SK-N-SH (cell line): ENCODE measurements around the gene NDUFS2. TPM values are rescaled to one million over a fixed set of nuclear protein-coding genes. Genes with fewer than 3 reads are reported as not detected.

Source experiments
- CTCF ChIA-PET: fragments of 300-600, 350-600 bp; formaldehyde crosslinking; extraction: SDS; loops from one replicate; lab custom pipeline; 2021; lab: Yijun Ruan, JAX
- POLR2A ChIA-PET: fragments of 350-600 bp; sonication (Branson Sonifier 250); formaldehyde crosslinking; extraction: SDS; loops from one replicate; lab custom pipeline; 2020; ENCODE audit warnings: antibody characterized with exemption, inconsistent platforms; lab: Yijun Ruan, JAX
- DNase-seq: peaks from one replicate; pipeline ENCODE4 v3.0.0; 2012
- H2AFZ ChIP-seq: fragments of 200-600 bp; sonication (generic); 2 replicates; pipeline ENCODE4 v1.8.1; 2016; ENCODE audit warnings: antibody characterized with exemption, mild to moderate bottlenecking, low read depth
- H3F3A ChIP-seq: fragments of 200-600 bp; sonication (generic); replicated peaks from 2 replicates; pipeline ENCODE3; 2016; ENCODE audit warnings: antibody characterized with exemption, mild to moderate bottlenecking; ENCODE audit not compliant: insufficient read depth
- H3K27ac ChIP-seq, 2 experiments: fragments of 200-500 bp in 1 of 2; fragments of 200-600 bp in 1 of 2; sonication (Bioruptor generic) in 1 of 2; sonication (generic), shearing (Covaris generic) in 1 of 2; 2 replicates each; pipeline versions ENCODE4 v1.5.1 to v1.6.1; 2014 to 2016; ENCODE audit warnings: low read depth in 2 of 2, inconsistent platforms in 1 of 2, low read length in 1 of 2, mild to moderate bottlenecking in 1 of 2, mixed read lengths in 1 of 2
- H3K27me3 ChIP-seq: fragments of 200-600 bp; sonication (generic), shearing (Covaris generic); 2 replicates; pipeline ENCODE4 v1.6.1; 2016; ENCODE audit warnings: mixed run types; ENCODE audit not compliant: insufficient read depth
- H3K36me3 ChIP-seq, 2 experiments: fragments of 200-500 bp in 1 of 2; fragments of 200-600 bp in 1 of 2; sonication (Bioruptor generic) in 1 of 2; sonication (generic) in 1 of 2; replicated peaks in 1 of 2; 2 replicates each; pipeline versions ENCODE3 to v1.5.1; 2014 to 2016; ENCODE audit warnings: low read length in 1 of 2, mild to moderate bottlenecking in 1 of 2; ENCODE audit not compliant: insufficient read depth in 2 of 2, control insufficient read depth in 1 of 2
- H3K4me1 ChIP-seq, 2 experiments: fragments of 200-500 bp in 1 of 2; fragments of 200-600 bp in 1 of 2; sonication (Bioruptor generic) in 1 of 2; sonication (generic), shearing (Covaris generic) in 1 of 2; 2 replicates each; pipeline versions ENCODE4 v1.5.1 to v1.6.1; 2014 to 2016; ENCODE audit warnings: low read depth in 1 of 2, low read length in 1 of 2, mixed run types in 1 of 2; ENCODE audit not compliant: insufficient read depth in 2 of 2, control insufficient read depth in 1 of 2
- H3K4me2 ChIP-seq: fragments of 200-600 bp; sonication (generic), shearing (Covaris generic); 2 replicates; pipeline ENCODE4 v1.6.1; 2017; ENCODE audit warnings: mixed run types
- H3K4me3 ChIP-seq, 2 experiments: fragments of 200-500 bp in 1 of 2; fragments of 200-600 bp in 1 of 2; sonication (Bioruptor generic) in 1 of 2; sonication (generic), shearing (Covaris generic) in 1 of 2; 2 replicates each; pipeline versions ENCODE4 v1.5.1 to v1.8.1; 2014 to 2016; ENCODE audit warnings: low read depth in 2 of 2, inconsistent platforms in 1 of 2, low read length in 1 of 2, mild to moderate bottlenecking in 1 of 2, mixed read lengths in 1 of 2, moderate library complexity in 1 of 2
- H3K79me2 ChIP-seq: fragments of 200-600 bp; sonication (generic); 2 replicates; pipeline ENCODE4 v1.8.1; 2017; ENCODE audit warnings: mild to moderate bottlenecking; ENCODE audit not compliant: insufficient read depth
- H3K9ac ChIP-seq: fragments of 200-600 bp; sonication (generic); 2 replicates; pipeline ENCODE4 v1.6.1; 2017; ENCODE audit warnings: mixed run types
- H3K9me2 ChIP-seq: fragments of 200-600 bp; sonication (generic); 2 replicates; pipeline ENCODE4 v1.6.1; 2017; ENCODE audit warnings: mixed run types
- H3K9me3 ChIP-seq: fragments of 200-600 bp; sonication (generic); 2 replicates; pipeline ENCODE4 v1.6.1; 2017; ENCODE audit warnings: mixed run types, mild to moderate bottlenecking, moderate library complexity
- H4K20me1 ChIP-seq: fragments of 200-600 bp; sonication (generic); 2 replicates; pipeline ENCODE4 v1.6.1; 2017; ENCODE audit warnings: mild to moderate bottlenecking, mixed run types; ENCODE audit not compliant: insufficient read depth
- ELF1 ChIP-seq: IDR thresholded peaks from 2 replicates; pipeline ENCODE4 v1.4.0; 2012
- EP300 ChIP-seq, 2 experiments: IDR thresholded peaks; 2 replicates each; pipeline versions ENCODE4 v1.4.0 to v1.6.1; 2012; ENCODE audit warnings: borderline replicate concordance in 1 of 2, low read depth in 1 of 2, low read length in 1 of 2
- MEF2A ChIP-seq: IDR thresholded peaks from 2 replicates; pipeline ENCODE4 v1.4.0; 2012; ENCODE audit warnings: low read depth, borderline replicate concordance
- POLR2AphosphoS5 ChIP-seq: IDR thresholded peaks from 2 replicates; pipeline ENCODE4 v1.6.1; 2012; ENCODE audit warnings: low read depth, low read length
- SMC3 ChIP-seq: IDR thresholded peaks from 2 replicates; pipeline ENCODE4 v1.6.1; 2012; ENCODE audit warnings: low read depth, low read length, improper control_type of control experiment
- TCF12 ChIP-seq: IDR thresholded peaks from 2 replicates; pipeline ENCODE4 v1.4.0; 2012
- WGBS: methylation state at CpG from one replicate; pipeline ENCODE4 v1.1.6; 2017; ENCODE audit warnings: low lambda C conversion rate; 5-methylcytosine and 5-hydroxymethylcytosine counted together
- polyA plus RNA-seq, 3 experiments: library from polyadenylated mRNA; depleted of rRNA; stranded (reverse); fragments of >200 nt; gene quantifications; 2 replicates each; pipeline ENCODE4 v1.2.3, GENCODE V29; 2012
- TF ChIP-seq, protein P1 (sequence below): fragments of 150-350 bp; IDR thresholded peaks from 2 replicates; pipeline ENCODE4 v1.6.1; 2017; ENCODE audit warnings: antibody characterized with exemption, low read length, low read depth, borderline replicate concordance
- TF ChIP-seq, protein P2 (sequence below): IDR thresholded peaks from 2 replicates; pipeline ENCODE4 v1.6.1; 2012; ENCODE audit warnings: mild to moderate bottlenecking, low read depth, low read length, moderate library complexity
- TF ChIP-seq, protein P3 (sequence below): IDR thresholded peaks from 2 replicates; pipeline ENCODE4 v1.4.0; 2012; ENCODE audit warnings: low read depth

Gene NDUFS2
- polyA plus RNA-seq, 1 of the 3 experiments (the other 2 are of a cell fraction): 203 TPM

DNA sequence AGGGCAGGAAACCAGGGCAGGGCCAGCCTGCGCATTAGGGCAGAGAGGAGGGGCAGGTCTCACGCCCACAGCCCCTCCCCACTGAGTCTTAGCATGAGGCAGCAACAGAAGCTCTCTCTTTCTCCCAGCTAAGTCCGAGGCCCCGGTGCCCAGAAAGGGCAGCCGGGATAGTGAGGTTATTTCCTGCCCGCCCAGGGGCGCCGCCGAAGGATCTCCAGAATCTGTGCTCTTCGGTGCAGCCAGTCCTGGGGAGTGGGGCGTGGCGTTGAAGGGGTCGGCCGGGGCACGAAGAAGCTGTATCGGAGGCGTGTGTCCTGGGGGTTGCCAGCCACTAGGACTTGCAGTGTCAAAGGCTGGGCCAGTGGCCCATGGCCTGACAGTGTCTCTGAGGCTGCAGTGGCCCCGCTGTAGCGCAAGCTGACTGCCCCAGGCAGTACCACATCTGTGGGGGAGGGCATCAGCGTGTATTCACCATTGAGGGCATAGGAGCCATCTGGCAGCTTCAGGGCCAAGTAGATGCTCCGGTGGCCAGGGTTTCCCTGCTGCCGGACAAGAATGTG, 11.1 kb upstream of the NDUFS2 start (continued):
- TF ChIP-seq, protein P1, sequence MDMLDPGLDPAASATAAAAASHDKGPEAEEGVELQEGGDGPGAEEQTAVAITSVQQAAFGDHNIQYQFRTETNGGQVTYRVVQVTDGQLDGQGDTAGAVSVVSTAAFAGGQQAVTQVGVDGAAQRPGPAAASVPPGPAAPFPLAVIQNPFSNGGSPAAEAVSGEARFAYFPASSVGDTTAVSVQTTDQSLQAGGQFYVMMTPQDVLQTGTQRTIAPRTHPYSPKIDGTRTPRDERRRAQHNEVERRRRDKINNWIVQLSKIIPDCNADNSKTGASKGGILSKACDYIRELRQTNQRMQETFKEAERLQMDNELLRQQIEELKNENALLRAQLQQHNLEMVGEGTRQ: no peak
- TF ChIP-seq POLR2AphosphoS5 (no peak), MEF2A (no peak)

DNA sequence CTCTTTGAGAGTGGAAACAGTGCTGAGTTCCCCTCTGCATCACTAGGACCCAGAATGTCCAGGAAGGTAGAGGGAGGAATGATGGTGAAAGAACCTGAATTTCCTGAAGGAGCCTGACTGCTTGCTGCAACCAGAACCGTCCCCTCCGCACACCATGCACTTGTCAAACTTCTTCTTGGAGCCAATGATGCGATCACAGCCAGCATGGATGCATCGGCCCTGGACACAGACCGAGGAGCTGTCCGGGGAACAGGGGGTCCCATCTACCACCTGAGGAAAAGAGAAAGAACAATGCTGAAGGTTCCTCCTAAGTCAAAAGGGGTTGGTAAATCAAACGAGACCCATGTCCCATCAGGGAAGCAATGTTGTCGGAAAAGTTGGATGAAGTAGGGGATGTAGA, 10.2 kb upstream of the NDUFS2 start:
- Histone ChIP-seq H3K79me2 (no peaks in the 10 kb centered on the region), H3K27me3 (no peaks in the 10 kb centered on the region), H4K20me1 (no peaks in the 10 kb centered on the region), H2AFZ (no peak overlapping the region), H3K4me3 (no peak overlapping the region), H3K9me2 (no peaks in the 10 kb centered on the region), H3K36me3 (peaks cover 0 to 19% of the 10 kb centered on the region in 2 experiments), H3K9me3 (no peaks in the 10 kb centered on the region), H3K9ac (no peak overlapping the region), H3F3A (no peaks in the 10 kb centered on the region), H3K4me2 (no peak overlapping the region), H3K27ac (no peak overlapping the region), H3K4me1 (peaks cover 5 to 27% of the 10 kb centered on the region in 2 experiments; a peak in 3 of 4 replicates)
- no peak for DNase-seq
- CTCF ChIA-PET: interaction anchor here (0.6 to 7.0 kb wide), 24 partner anchors 11 to 195 kb away, joined by 3 to 65 read pairs (median 6); partner anchors contain the start of genes APOA2, B4GALT3, CFAP126 and FCER1G
- TF ChIP-seq SMC3 (no peak), TCF12 (no peak), ELF1 (no peak), EP300 (IDR thresholded peaks at IDR 0.05; ENCODE audit: borderline replicate concordance in 1 of 2, low read depth in 1 of 2, low read length in 1 of 2) (no peak), POLR2AphosphoS5 (no peak)
- TF ChIP-seq, protein P2, sequence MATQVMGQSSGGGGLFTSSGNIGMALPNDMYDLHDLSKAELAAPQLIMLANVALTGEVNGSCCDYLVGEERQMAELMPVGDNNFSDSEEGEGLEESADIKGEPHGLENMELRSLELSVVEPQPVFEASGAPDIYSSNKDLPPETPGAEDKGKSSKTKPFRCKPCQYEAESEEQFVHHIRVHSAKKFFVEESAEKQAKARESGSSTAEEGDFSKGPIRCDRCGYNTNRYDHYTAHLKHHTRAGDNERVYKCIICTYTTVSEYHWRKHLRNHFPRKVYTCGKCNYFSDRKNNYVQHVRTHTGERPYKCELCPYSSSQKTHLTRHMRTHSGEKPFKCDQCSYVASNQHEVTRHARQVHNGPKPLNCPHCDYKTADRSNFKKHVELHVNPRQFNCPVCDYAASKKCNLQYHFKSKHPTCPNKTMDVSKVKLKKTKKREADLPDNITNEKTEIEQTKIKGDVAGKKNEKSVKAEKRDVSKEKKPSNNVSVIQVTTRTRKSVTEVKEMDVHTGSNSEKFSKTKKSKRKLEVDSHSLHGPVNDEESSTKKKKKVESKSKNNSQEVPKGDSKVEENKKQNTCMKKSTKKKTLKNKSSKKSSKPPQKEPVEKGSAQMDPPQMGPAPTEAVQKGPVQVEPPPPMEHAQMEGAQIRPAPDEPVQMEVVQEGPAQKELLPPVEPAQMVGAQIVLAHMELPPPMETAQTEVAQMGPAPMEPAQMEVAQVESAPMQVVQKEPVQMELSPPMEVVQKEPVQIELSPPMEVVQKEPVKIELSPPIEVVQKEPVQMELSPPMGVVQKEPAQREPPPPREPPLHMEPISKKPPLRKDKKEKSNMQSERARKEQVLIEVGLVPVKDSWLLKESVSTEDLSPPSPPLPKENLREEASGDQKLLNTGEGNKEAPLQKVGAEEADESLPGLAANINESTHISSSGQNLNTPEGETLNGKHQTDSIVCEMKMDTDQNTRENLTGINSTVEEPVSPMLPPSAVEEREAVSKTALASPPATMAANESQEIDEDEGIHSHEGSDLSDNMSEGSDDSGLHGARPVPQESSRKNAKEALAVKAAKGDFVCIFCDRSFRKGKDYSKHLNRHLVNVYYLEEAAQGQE: no peak
- TF ChIP-seq, protein P3, sequence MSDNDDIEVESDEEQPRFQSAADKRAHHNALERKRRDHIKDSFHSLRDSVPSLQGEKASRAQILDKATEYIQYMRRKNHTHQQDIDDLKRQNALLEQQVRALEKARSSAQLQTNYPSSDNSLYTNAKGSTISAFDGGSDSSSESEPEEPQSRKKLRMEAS: no peak
- POLR2A ChIA-PET: interaction anchor here (1.1 to 1.4 kb wide), 2 partner anchors 10 to 34 kb away, joined by 3 read pairs; partner anchors contain the start of genes NDUFS2 and TOMM40L
- WGBS: 55% methylated on average over 8 of the region's 8 CpGs
